SK-N-MC (cell line): ENCODE measurements around the gene PTAR1.

ENCODE experiments used
- EZH2 ChIP-seq: fragments of 200-600 bp; sonication (generic); IDR thresholded peaks from one replicate; pipeline ENCODE4 v1.6.1; 2017; ENCODE audit warnings: antibody characterized with exemption
- FOXP2 ChIP-seq: optimal IDR thresholded peaks from 2 replicates; pipeline ENCODE3; 2011; ENCODE audit warnings: mild to moderate bottlenecking, moderate library complexity; ENCODE audit not compliant: insufficient read depth; ENCODE audit errors: extremely low read length, control extremely low read depth
- POLR2AphosphoS5 ChIP-seq: IDR thresholded peaks from 2 replicates; pipeline ENCODE4 v1.6.1; 2012; ENCODE audit warnings: mild to moderate bottlenecking, low read depth, low read length, borderline replicate concordance

GRCh38 chr9:69683927-69684326 is 75.9 kb downstream of the PTAR1 start:
- TF ChIP-seq POLR2AphosphoS5 (no peak), EZH2 (no peak), FOXP2 (no peak)
